Mesothelial cell of epicardium (in vitro differentiated cells): ENCODE results near the gene VKORC1. TPM values are rescaled to one million over a fixed set of nuclear protein-coding genes. Genes with fewer than 3 reads are reported as not detected.

ENCODE experiments used
- DNase-seq, 2 experiments: peaks; one replicate each; pipeline ENCODE4 v3.0.0; 2021; ENCODE audit warnings: low spot score in 2 of 2; ENCODE audit not compliant: unreplicated experiment in 2 of 2
- H3K27ac Mint-ChIP-seq: 2 replicates; pipeline ENCODE4 v1.8.0; 2021; ENCODE audit warnings: mixed read lengths
- H3K27me3 Mint-ChIP-seq: 2 replicates; pipeline ENCODE4 v1.8.0; 2021; ENCODE audit warnings: low read depth, mixed read lengths
- H3K36me3 Mint-ChIP-seq: 2 replicates; pipeline ENCODE4 v1.8.0; 2021; ENCODE audit warnings: mixed read lengths
- H3K4me1 Mint-ChIP-seq: 2 replicates; pipeline ENCODE4 v1.8.0; 2021; ENCODE audit warnings: mixed read lengths
- H3K4me3 Mint-ChIP-seq: 2 replicates; pipeline ENCODE4 v1.8.0; 2021; ENCODE audit warnings: mild to moderate bottlenecking, moderate library complexity, mixed read lengths
- H3K9me3 Mint-ChIP-seq: 2 replicates; pipeline ENCODE4 v1.8.0; 2021; ENCODE audit warnings: mixed read lengths
- total RNA-seq: library from RNA; stranded (reverse); gene quantifications from 3 replicates; pipeline ENCODE4 v1.2.1, GENCODE V29; 2021
- TF ChIP-seq, protein P1 (sequence below): fragments of 200-600 bp; sonication (generic); IDR thresholded peaks from one replicate; pipeline ENCODE4 v1.5.0; 2021; ENCODE audit warnings: antibody characterized with exemption; ENCODE audit not compliant: unreplicated experiment

VKORC1 gene
- total RNA-seq, 1 donor from 2014 or later = 53.7 TPM

DNA sequence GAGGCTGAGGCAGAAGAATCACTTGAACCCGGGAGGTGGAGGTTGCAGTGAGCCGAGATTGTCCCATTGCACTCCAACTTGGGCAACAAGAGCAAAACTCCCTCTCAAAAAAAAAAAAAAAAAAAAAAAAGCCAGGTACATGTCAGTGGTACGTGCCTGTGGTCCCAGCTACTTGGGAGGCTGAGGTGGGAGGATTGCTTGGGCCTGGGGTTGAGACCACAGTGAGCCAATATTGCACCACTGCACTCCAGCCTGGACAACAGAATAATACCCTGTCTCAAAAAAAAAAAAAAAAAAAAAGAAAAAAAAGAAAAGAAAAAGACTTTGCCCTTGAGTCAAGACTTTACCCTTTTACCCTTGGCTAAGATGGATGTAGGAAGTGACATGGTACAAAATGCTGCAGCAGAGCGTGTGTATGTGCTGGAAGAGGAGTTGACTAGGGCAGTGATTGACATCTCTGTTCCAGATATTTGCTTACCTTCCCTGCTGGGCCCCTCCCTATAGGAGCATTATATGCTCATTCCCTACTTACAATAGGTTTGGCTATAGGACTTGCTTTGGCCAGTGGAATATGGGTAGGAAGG is 50.6 kb downstream of the VKORC1 start:
- Mint-ChIP-seq H3K27me3 (peaks cover 2% of the 10 kb centered on the region), H3K4me3 (no peak overlapping the region), H3K4me1 (no peaks in the 10 kb centered on the region), H3K27ac (no peak overlapping the region), H3K36me3 (peaks cover 5% of the 10 kb centered on the region), H3K9me3 (peaks cover 3% of the 10 kb centered on the region)
- TF ChIP-seq, protein P1, sequence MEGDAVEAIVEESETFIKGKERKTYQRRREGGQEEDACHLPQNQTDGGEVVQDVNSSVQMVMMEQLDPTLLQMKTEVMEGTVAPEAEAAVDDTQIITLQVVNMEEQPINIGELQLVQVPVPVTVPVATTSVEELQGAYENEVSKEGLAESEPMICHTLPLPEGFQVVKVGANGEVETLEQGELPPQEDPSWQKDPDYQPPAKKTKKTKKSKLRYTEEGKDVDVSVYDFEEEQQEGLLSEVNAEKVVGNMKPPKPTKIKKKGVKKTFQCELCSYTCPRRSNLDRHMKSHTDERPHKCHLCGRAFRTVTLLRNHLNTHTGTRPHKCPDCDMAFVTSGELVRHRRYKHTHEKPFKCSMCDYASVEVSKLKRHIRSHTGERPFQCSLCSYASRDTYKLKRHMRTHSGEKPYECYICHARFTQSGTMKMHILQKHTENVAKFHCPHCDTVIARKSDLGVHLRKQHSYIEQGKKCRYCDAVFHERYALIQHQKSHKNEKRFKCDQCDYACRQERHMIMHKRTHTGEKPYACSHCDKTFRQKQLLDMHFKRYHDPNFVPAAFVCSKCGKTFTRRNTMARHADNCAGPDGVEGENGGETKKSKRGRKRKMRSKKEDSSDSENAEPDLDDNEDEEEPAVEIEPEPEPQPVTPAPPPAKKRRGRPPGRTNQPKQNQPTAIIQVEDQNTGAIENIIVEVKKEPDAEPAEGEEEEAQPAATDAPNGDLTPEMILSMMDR = no peak
- DNase-seq = no peak

DNA sequence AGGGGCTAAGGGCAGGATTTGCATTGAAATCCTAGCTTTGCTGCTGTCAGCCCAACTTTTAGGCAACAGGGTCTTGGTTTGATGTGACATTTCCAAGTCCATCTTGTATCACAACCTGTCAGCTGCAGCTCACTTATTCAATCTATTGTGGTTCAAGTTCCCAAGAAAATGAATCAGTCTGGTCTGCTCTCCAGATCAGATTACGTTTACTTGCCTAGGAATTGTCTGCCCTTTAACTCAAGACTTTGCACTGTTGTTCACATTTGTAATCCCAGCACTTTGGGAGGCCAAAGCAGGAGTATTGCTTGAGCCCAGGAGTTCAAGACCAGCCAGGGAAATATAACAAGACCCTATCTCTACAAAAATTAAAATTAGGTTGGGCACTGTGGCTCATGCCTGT is 51.2 kb downstream of the VKORC1 start:
- Mint-ChIP-seq H3K27me3 (peaks cover 2% of the 10 kb centered on the region), H3K4me1 (no peaks in the 10 kb centered on the region), H3K27ac (no peak overlapping the region), H3K36me3 (peaks cover 5% of the 10 kb centered on the region), H3K9me3 (peaks cover 3% of the 10 kb centered on the region), H3K4me3 (no peak overlapping the region)
- TF ChIP-seq, protein P1 = no peak
- DNase-seq = no peak

DNA sequence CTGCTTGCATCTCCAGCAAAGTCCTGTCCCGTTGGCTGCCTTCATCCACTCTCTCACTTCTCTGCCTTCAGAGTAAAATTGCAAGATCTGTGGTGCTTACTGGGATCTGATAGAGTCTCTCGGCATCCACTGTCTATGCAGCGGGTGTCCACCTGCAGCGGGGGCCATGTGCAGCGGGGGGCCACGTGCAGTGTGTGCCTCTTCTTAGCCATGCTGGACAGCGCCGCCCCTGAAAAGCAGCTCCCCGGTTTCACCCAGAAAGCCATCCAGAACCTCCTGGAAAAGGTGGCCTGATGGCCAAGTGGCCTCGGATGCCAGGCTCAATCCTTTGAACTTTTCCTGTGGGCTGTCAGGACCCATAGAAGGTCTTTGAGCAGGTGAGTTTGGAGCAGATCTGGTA is 51.7 kb downstream of the VKORC1 start:
- TF ChIP-seq, protein P1 = no peak
- no peak for DNase-seq
- Mint-ChIP-seq H3K4me3 (no peak overlapping the region), H3K27ac (no peak overlapping the region), H3K9me3 (peaks cover 3% of the 10 kb centered on the region), H3K4me1 (no peaks in the 10 kb centered on the region), H3K27me3 (peaks cover 2% of the 10 kb centered on the region), H3K36me3 (peaks cover 5% of the 10 kb centered on the region)

Other genes starting within 250 kb of the VKORC1 start
- 43.6 to 44.8 TPM (median 43.9 TPM) in 3 replicates for gene BCL7C, start 200.7 kb downstream of the VKORC1 start, total RNA-seq
- gene CTF1, start 198.2 kb downstream of the VKORC1 start, total RNA-seq = 9.1 to 11.5 TPM (median 10.3 TPM) in 3 replicates
- 53.5 to 56.4 TPM (median 54.9 TPM) in 3 replicates for gene FBXL19, start 171.2 kb downstream of the VKORC1 start, total RNA-seq
- gene ORAI3, start 145.7 kb downstream of the VKORC1 start, total RNA-seq = 25.8 to 28.2 TPM (median 26.2 TPM) in 3 replicates
- gene SETD1A, start 137.0 kb downstream of the VKORC1 start, total RNA-seq = 30.8 to 39.1 TPM (median 36.4 TPM) in 3 replicates
- gene HSD3B7, start 109.6 kb downstream of the VKORC1 start, total RNA-seq = 3.5 to 4.0 TPM (median 3.6 TPM) in 3 replicates
- gene STX1B, start 84.2 kb downstream of the VKORC1 start, total RNA-seq = 4.9 to 5.9 TPM (median 5.2 TPM) in 3 replicates
- 39.2 to 42.8 TPM (median 40.2 TPM) in 3 replicates for gene STX4, start 61.2 kb downstream of the VKORC1 start, total RNA-seq
- gene ZNF668, start 20.6 kb downstream of the VKORC1 start, total RNA-seq = 11.8 to 14.1 TPM (median 12.8 TPM) in 3 replicates
- 20.4 to 22.2 TPM (median 21.4 TPM) in 3 replicates for gene ZNF646, start 20.4 kb downstream of the VKORC1 start, total RNA-seq
- gene PRSS53, start 5.9 kb downstream of the VKORC1 start, total RNA-seq = 4.0 to 4.9 TPM (median 4.5 TPM) in 3 replicates
- 36.4 to 37.3 TPM (median 37.0 TPM) in 3 replicates for gene BCKDK, start 13.6 kb upstream of the VKORC1 start, total RNA-seq
- gene KAT8, start 22.9 kb upstream of the VKORC1 start, total RNA-seq = 72.1 to 76.4 TPM (median 75.7 TPM) in 3 replicates
- gene PRSS8, start 40.9 kb upstream of the VKORC1 start, total RNA-seq = 79.1 to 84.3 TPM (median 79.9 TPM) in 3 replicates
- gene PRSS36, start 55.3 kb upstream of the VKORC1 start, total RNA-seq = 0.96 to 1.7 TPM (median 1.4 TPM) in 3 replicates
- 718 to 743 TPM (median 733 TPM) in 3 replicates for gene FUS, start 85.3 kb upstream of the VKORC1 start, total RNA-seq
- gene PYCARD, start 108.0 kb upstream of the VKORC1 start, total RNA-seq = 4.9 to 6.5 TPM (median 5.3 TPM) in 3 replicates
- 0.04 to 0.14 TPM (median 0.11 TPM) in 3 replicates for gene TRIM72, start 119.3 kb upstream of the VKORC1 start, total RNA-seq
- gene PYDC1, start 122.3 kb upstream of the VKORC1 start, total RNA-seq = not detected in 3 replicates
- 0.29 TPM in 1 of 3 replicates, not detected in the others for gene ITGAM, start 165.2 kb upstream of the VKORC1 start, total RNA-seq